Activated naive CD4-positive, alpha-beta T cell treated with anti-CD3 and anti-CD28 coated beads, Interleukin-2, amount 50 U/mL, for 24 hours (primary cell): ENCODE results near the gene FOXB1.
A peak's percentile ranks its signal among the peaks of the same experiment; 100 is the strongest.

Experiments used
- H3K27ac Mint-ChIP-seq: one replicate; pipeline ENCODE4 v1.8.0; 2021; ENCODE audit warnings: mild to moderate bottlenecking, mixed read lengths
- H3K27me3 Mint-ChIP-seq: one replicate; pipeline ENCODE4 v1.8.0; 2021; ENCODE audit warnings: mixed read lengths
- H3K36me3 Mint-ChIP-seq: one replicate; pipeline ENCODE4 v1.8.0; 2021; ENCODE audit warnings: mixed read lengths
- H3K4me1 Mint-ChIP-seq: one replicate; pipeline ENCODE4 v1.8.0; 2021; ENCODE audit warnings: mixed read lengths
- H3K4me3 Mint-ChIP-seq: one replicate; pipeline ENCODE4 v1.8.0; 2021; ENCODE audit warnings: mild to moderate bottlenecking, mixed read lengths
- H3K9me3 Mint-ChIP-seq: one replicate; pipeline ENCODE4 v1.8.0; 2021; ENCODE audit warnings: mixed read lengths

FOXB1 gene

GRCh38 chr15:60039316-60039715 lies 35.2 kb downstream of the FOXB1 start:
- Mint-ChIP-seq H3K9me3 (no peaks in the 10 kb centered on the region), H3K27ac (no peak overlapping the region), H3K27me3 (peaks cover 4% of the 10 kb centered on the region), H3K36me3 (no peaks in the 10 kb centered on the region), H3K4me3 (no peak overlapping the region), H3K4me1 (peaks cover 5% of the 10 kb centered on the region)

- Mint-ChIP-seq H3K4me1 (peaks cover 14% of the 10 kb centered on the region), H3K9me3 (no peaks in the 10 kb centered on the region), H3K4me3 (peak overlapping the region; percentile 24), H3K27me3 (peaks cover 4% of the 10 kb centered on the region), H3K36me3 (no peaks in the 10 kb centered on the region), H3K27ac (no peak overlapping the region)
These were observed 39.8 kb downstream of the FOXB1 start for GRCh38 chr15:60043744-60044435.

DNA sequence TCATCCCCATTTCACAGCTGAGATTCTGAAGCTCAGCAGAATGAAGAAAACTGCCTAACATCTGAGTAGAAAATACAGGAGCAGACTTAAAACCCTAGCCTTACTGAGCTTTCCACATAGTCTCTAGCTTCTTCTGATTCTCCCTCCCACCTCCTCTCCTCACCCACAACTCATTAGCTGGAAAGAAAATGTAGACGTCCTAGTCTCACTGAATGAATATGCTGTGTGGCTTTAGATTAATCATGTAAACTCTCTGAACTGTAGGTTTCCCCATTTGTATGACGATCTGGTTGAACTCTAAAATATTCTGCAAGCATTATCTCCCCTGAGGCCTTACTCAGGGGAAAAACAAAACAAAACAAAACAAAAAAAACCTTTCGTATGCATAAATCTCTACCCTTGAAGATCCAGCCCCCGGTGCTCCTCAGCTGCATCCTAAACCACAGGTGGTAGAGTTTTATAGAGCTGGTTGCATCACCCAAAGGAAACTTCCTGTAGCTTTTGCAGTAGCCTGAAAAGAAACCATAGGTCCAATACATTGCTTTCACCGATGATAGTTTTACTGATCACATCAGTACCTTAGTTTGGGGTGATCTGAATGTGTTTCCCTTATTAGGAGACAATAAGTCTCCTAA lies 40.6 kb downstream of the FOXB1 start:
- H3K4me1 Mint-ChIP-seq = peaks cover 14% of the 10 kb centered on the region
- H3K27me3 Mint-ChIP-seq = peaks cover 1% of the 10 kb centered on the region
- no peaks in the 10 kb centered on the region for H3K9me3 Mint-ChIP-seq
- H3K4me3 Mint-ChIP-seq = peak overlapping the region; percentile 28
- no peaks in the 10 kb centered on the region for H3K36me3 Mint-ChIP-seq
- H3K27ac Mint-ChIP-seq = no peak overlapping the region

DNA sequence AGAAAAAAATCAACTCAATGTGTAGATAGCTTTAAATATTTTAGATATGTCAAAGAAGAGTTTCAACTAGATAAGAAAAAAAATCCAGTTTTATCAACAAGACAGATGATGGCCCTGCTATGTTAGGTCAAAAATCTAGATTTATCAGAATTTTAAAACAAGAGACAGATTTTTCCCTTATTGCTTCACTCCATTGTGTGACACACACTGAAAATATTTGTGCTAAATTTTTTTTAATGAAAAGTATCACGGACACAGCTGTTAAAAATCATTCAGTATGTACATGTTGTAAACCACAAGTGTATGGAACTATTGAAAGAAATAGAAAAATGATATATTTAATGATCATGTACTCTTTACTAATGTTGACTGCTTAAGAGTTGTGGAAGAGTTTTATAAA lies 43.6 kb downstream of the FOXB1 start:
- Mint-ChIP-seq H3K27ac (no peak overlapping the region), H3K27me3 (no peaks in the 10 kb centered on the region), H3K4me1 (peaks cover 14% of the 10 kb centered on the region), H3K4me3 (no peak overlapping the region), H3K9me3 (no peaks in the 10 kb centered on the region), H3K36me3 (peaks cover 1% of the 10 kb centered on the region)

DNA sequence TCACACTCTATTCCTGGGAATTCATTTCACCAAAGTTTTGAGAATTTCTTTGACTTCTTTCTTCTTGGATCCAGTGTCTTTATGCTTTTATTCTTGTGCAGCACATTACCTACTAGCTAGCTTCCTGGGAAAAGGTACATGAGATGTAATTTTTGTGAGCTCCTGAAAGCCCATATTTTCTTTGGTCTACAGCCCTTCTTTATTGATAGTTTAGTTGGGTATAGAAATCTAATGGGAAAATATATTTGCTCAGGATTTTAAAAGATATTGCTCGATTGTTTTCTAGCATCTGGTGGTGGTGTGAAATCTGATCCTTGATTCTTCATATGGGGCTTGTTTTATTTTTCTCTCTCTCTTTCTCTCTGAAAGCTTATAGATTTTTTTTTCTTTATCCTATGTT lies 45.8 kb downstream of the FOXB1 start:
- Mint-ChIP-seq H3K27ac (no peak overlapping the region), H3K27me3 (no peaks in the 10 kb centered on the region), H3K9me3 (no peaks in the 10 kb centered on the region), H3K36me3 (peaks cover 1% of the 10 kb centered on the region), H3K4me1 (peaks cover 3% of the 10 kb centered on the region), H3K4me3 (no peak overlapping the region)

DNA sequence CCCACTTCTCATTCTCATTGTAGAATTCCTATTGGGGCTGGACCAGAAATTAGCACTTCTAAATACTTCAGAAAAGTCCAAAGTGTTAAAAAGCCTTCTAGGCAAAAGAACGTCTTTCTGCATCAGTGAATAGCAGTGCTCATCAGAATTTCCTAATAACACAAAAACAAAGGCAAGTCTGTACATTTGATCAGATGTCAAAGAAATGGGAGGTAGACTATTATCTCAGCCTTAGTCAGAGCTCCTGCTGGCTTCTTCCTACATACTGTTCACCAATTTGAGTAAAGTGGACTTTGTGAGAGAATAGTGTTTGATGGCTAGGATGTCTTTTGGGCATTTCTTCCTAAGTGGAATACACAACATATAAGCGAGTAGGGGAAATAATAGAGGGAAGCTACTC lies 48.7 kb downstream of the FOXB1 start:
- Mint-ChIP-seq H3K27me3 (peaks cover 1% of the 10 kb centered on the region), H3K4me3 (no peak overlapping the region), H3K36me3 (peaks cover 1% of the 10 kb centered on the region), H3K9me3 (no peaks in the 10 kb centered on the region), H3K27ac (no peak overlapping the region), H3K4me1 (no peaks in the 10 kb centered on the region)

- peaks cover 1% of the 10 kb centered on the region for H3K36me3 Mint-ChIP-seq
- peaks cover 1% of the 10 kb centered on the region for H3K27me3 Mint-ChIP-seq
- no peak overlapping the region for H3K27ac Mint-ChIP-seq
- H3K9me3 Mint-ChIP-seq = no peaks in the 10 kb centered on the region
- no peaks in the 10 kb centered on the region for H3K4me1 Mint-ChIP-seq
- H3K4me3 Mint-ChIP-seq = no peak overlapping the region
These were observed 50.4 kb downstream of the FOXB1 start for GRCh38 chr15:60054472-60054871.
